Keratinocyte (primary cell): Measurements from ENCODE around the gene ZFX.

Source experiments
- CTCF ChIP-seq, 3 experiments: IDR thresholded peaks in 1 of 3; conservative IDR thresholded peaks in 1 of 3; optimal IDR thresholded peaks in 1 of 3; 2 replicates in 2 of 3; 3 replicates in 1 of 3; pipeline versions ENCODE3 to v1.5.1; 2011; ENCODE audit warnings: low read length in 3 of 3, mild to moderate bottlenecking in 3 of 3, moderate library complexity in 2 of 3, control low read depth in 1 of 3, inconsistent platforms in 1 of 3; ENCODE audit not compliant: insufficient read depth in 2 of 3; ENCODE audit errors: extremely low read depth in 1 of 3
- EZH2 ChIP-seq: IDR thresholded peaks from one replicate; pipeline ENCODE4 v1.6.1; 2012; ENCODE audit warnings: inconsistent platforms, mild to moderate bottlenecking, low read length, moderate library complexity

- TF ChIP-seq EZH2 (no peak), CTCF (optimal IDR thresholded peaks at IDR 0.05 in 1 of 3, IDR thresholded peaks at IDR 0.05 in 1 of 3, conservative IDR thresholded peaks at IDR 0.05 in 1 of 3; ENCODE audit: extremely low read depth in 1 of 3, insufficient read depth in 2 of 3, low read length in 3 of 3) (no peak)
These were observed 98.5 kb downstream of the ZFX start for GRCh38 chrX:24248042-24248441.
